ENCODE data around the gene REC114. TPM values are rescaled to one million over a fixed set of nuclear protein-coding genes. Genes with fewer than 3 reads are reported as not detected.

Gene REC114
- total RNA-seq, 1 donor from 2014 or later = not detected

DNA sequence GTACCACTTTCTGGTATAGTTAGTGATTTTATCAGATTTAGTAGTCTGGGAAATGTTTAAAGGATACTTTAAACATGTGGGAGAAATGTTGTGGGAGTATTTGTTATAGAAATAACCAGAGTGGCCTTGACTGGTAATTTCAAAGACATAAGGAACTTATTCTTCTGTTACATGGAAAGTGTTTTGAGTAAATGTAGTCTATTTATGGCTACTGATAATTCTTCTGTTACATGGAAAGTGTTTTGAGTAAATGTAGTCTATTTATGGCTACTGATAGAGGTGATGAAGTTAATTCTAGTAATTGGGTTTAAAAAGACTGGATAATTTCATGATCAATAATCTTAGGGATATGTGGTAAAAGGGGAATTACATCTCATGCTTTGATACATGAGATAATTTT is 17.7 kb downstream of the REC114 start:
- DNase-seq (ENCODE audit: low read depth, low spot score) = no peak
- Mint-ChIP-seq H3K4me1 (no peaks in the 10 kb centered on the region), H3K4me3 (no peak overlapping the region), H3K27ac (ENCODE audit: unreplicated experiment) (no peak overlapping the region), H3K27me3 (ENCODE audit: low read depth) (peaks cover under 1% of the 10 kb centered on the region), H3K9me3 (no peaks in the 10 kb centered on the region), H3K36me3 (ENCODE audit: low read depth) (no peaks in the 10 kb centered on the region)
- TF ChIP-seq CTCF (conservative IDR thresholded peaks at IDR 0.05) = no peak

DNA sequence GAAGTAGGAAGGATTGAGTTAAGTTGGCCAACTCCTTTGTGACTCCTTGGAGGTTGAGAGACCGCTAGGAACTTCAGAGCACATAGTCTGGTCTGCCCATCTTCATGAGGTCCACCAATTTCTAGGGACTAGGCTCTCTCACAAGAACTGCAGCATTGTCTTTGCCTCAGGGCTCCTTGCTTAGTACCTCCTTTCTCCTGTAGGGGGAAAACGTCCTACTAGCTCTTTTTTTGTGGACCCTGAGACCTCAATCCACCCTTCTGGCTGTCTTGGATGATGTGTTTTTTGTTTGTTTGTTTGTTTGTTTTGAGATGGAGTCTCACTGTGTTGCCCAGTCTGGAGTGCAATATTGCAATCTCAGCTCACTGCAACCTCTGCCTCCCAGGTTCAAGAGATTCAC is 21.6 kb downstream of the REC114 start:
- H3K9me3 Mint-ChIP-seq = no peaks in the 10 kb centered on the region
- DNase-seq (ENCODE audit: low read depth, low spot score) = no peak

GRCh38 chr15:73467758-73468157 is 24.8 kb downstream of the REC114 start:
- Mint-ChIP-seq H3K4me1 (no peaks in the 10 kb centered on the region), H3K9me3 (no peaks in the 10 kb centered on the region), H3K27ac (ENCODE audit: unreplicated experiment) (no peak overlapping the region), H3K4me3 (no peak overlapping the region), H3K27me3 (ENCODE audit: low read depth) (peaks cover 34% of the 10 kb centered on the region), H3K36me3 (ENCODE audit: low read depth) (no peaks in the 10 kb centered on the region)
- no peak for TF ChIP-seq CTCF (conservative IDR thresholded peaks at IDR 0.05)
- no peak for DNase-seq (ENCODE audit: low read depth, low spot score)

More for the DNA sequence above, 21.6 kb downstream of the REC114 start:
- H3K27me3 Mint-ChIP-seq (ENCODE audit: low read depth) = peaks cover 13% of the 10 kb centered on the region
- H3K36me3 Mint-ChIP-seq (ENCODE audit: low read depth) = no peaks in the 10 kb centered on the region
- peak; percentile 42 for TF ChIP-seq CTCF (conservative IDR thresholded peaks at IDR 0.05)
- H3K27ac Mint-ChIP-seq (ENCODE audit: unreplicated experiment) = no peak overlapping the region
- no peaks in the 10 kb centered on the region for H3K4me1 Mint-ChIP-seq
- H3K4me3 Mint-ChIP-seq = no peak overlapping the region

GRCh38 chr15:73474785-73475184 is 31.8 kb downstream of the REC114 start:
- Mint-ChIP-seq H3K9me3 (peaks cover 3% of the 10 kb centered on the region), H3K27me3 (ENCODE audit: low read depth) (peaks cover 37% of the 10 kb centered on the region), H3K4me3 (no peak overlapping the region), H3K27ac (ENCODE audit: unreplicated experiment) (no peak overlapping the region), H3K36me3 (ENCODE audit: low read depth) (no peaks in the 10 kb centered on the region), H3K4me1 (no peaks in the 10 kb centered on the region)
- TF ChIP-seq CTCF (conservative IDR thresholded peaks at IDR 0.05) = no peak
- DNase-seq (ENCODE audit: low read depth, low spot score) = no peak

DNA sequence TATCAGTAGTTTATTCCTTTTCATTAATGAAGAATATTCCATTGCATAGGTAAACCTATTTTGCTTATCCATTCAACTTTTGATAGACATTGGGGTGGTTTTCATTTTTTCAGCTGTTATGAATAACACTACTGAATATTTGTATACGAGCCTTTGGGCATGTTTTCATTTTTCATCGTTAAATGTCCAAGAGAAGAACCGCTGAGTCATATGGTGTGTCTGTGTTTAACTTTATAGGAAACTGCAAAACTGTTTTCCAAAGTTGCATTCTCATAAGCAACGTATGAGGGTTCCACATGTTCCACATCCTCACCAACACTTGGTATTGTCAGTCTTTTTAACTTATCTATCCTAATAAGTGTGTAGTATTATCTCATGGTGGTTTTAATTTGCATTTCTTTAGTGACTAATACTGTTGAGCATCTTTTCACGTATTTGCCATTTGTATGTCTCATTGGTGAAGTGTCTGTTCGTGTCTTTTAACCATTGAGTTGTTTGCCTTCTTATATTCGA is 33.8 kb downstream of the REC114 start:
- peaks cover 3% of the 10 kb centered on the region for H3K9me3 Mint-ChIP-seq
- no peak overlapping the region for H3K4me3 Mint-ChIP-seq
- H3K27me3 Mint-ChIP-seq (ENCODE audit: low read depth) = peaks cover 24% of the 10 kb centered on the region
- TF ChIP-seq CTCF (conservative IDR thresholded peaks at IDR 0.05) = no peak
- H3K36me3 Mint-ChIP-seq (ENCODE audit: low read depth) = no peaks in the 10 kb centered on the region
- no peaks in the 10 kb centered on the region for H3K4me1 Mint-ChIP-seq
- no peak for DNase-seq (ENCODE audit: low read depth, low spot score)
- no peak overlapping the region for H3K27ac Mint-ChIP-seq (ENCODE audit: unreplicated experiment)

All from neural crest cell (in vitro differentiated cells).